OCI-LY1 (cell line): Measurements from ENCODE around the gene LRIT3.
A peak's percentile ranks its signal among the peaks of the same experiment; 100 is the strongest.

Source experiments
- H2AFZ ChIP-seq: fragments of 200-600 bp; sonication (generic), shearing (Covaris generic); 2 replicates; pipeline ENCODE4 v1.6.0; 2014; ENCODE audit warnings: antibody characterized with exemption, mild to moderate bottlenecking, low read length
- H3F3A ChIP-seq: fragments of 200-600 bp; sonication (generic), shearing (Covaris generic); 2 replicates; pipeline ENCODE4 v1.6.0; 2014; ENCODE audit warnings: mild to moderate bottlenecking, antibody characterized with exemption, low read length, moderate library complexity; ENCODE audit not compliant: insufficient read depth
- H3K27ac ChIP-seq: fragments of 200-600 bp; sonication (generic); 2 replicates; pipeline ENCODE4 v1.5.1; 2014; ENCODE audit warnings: low read length, mixed run types, mild to moderate bottlenecking, low read depth; ENCODE audit not compliant: poor library complexity, severe bottlenecking
- H3K27me3 ChIP-seq: fragments of 200-600 bp; sonication (generic); 2 replicates; pipeline ENCODE4 v1.6.0; 2014; ENCODE audit warnings: antibody characterized with exemption, mild to moderate bottlenecking, low read length, moderate library complexity; ENCODE audit not compliant: insufficient read depth
- H3K36me3 ChIP-seq: fragments of 200-600 bp; sonication (generic); 2 replicates; pipeline ENCODE4 v1.6.1; 2014; ENCODE audit warnings: mild to moderate bottlenecking, antibody characterized with exemption, low read length, moderate library complexity, mixed read lengths; ENCODE audit not compliant: insufficient read depth
- H3K4me1 ChIP-seq: fragments of 200-600 bp; sonication (generic); 2 replicates; pipeline ENCODE4 v1.5.1; 2014; ENCODE audit warnings: mild to moderate bottlenecking, low read length, moderate library complexity; ENCODE audit not compliant: insufficient read depth, severe bottlenecking
- H3K4me2 ChIP-seq: fragments of 200-600 bp; sonication (generic), shearing (Covaris generic); 2 replicates; pipeline ENCODE4 v1.6.1; 2014; ENCODE audit warnings: low read length
- H3K4me3 ChIP-seq: fragments of 200-600 bp; sonication (generic); 2 replicates; pipeline ENCODE4 v1.5.1; 2014; ENCODE audit warnings: low read length, low read depth, mild to moderate bottlenecking, mixed read lengths; ENCODE audit not compliant: poor library complexity, severe bottlenecking
- H3K79me2 ChIP-seq: fragments of 200-600 bp; shearing (Covaris generic); 2 replicates; pipeline ENCODE4 v1.6.1; 2016; ENCODE audit warnings: mixed run types, low read length, mixed read lengths; ENCODE audit not compliant: insufficient read depth
- H3K9ac ChIP-seq: fragments of 200-600 bp; sonication (generic), shearing (Covaris generic); 2 replicates; pipeline ENCODE4 v1.6.1; 2014; ENCODE audit warnings: mild to moderate bottlenecking, low read length, mixed read lengths
- H3K9me2 ChIP-seq: fragments of 200-600 bp; sonication (generic), shearing (Covaris generic); 2 replicates; pipeline ENCODE4 v1.6.1; 2014; ENCODE audit warnings: low read depth, mild to moderate bottlenecking, low read length, mixed read lengths
- H3K9me3 ChIP-seq: fragments of 200-600 bp; shearing (Covaris generic); 2 replicates; pipeline ENCODE4 v1.6.1; 2014; ENCODE audit warnings: low read length, mixed read lengths
- H4K20me1 ChIP-seq: fragments of 200-600 bp; sonication (generic), shearing (Covaris generic); 2 replicates; pipeline ENCODE4 v1.6.0; 2016; ENCODE audit warnings: mild to moderate bottlenecking, low read length; ENCODE audit not compliant: insufficient read depth
- CTCF ChIP-seq: fragments of 200-600 bp; sonication (generic), shearing (Covaris generic); IDR thresholded peaks from 2 replicates; pipeline ENCODE4 v1.5.1; 2017; ENCODE audit warnings: mild to moderate bottlenecking, antibody characterized with exemption, low read length, moderate library complexity, mixed read lengths
- EZH2 ChIP-seq: fragments of 200-600 bp; sonication (generic), shearing (Covaris generic); IDR thresholded peaks from 2 replicates; pipeline ENCODE4 v1.8.0; 2017; ENCODE audit warnings: borderline replicate concordance, mixed run types, mild to moderate bottlenecking, antibody characterized with exemption, low read length, moderate library complexity, mixed read lengths

Gene LRIT3

GRCh38 chr4:109816082-109816442, 31.8 kb upstream of the LRIT3 start:
- Histone ChIP-seq H3K9me2 (no peaks in the 10 kb centered on the region), H3K9me3 (no peaks in the 10 kb centered on the region), H3K9ac (peak overlapping the region; percentile 89), H3K79me2 (peaks cover 14% of the 10 kb centered on the region; the same call in 1 of the 2 replicates), H3K27me3 (no peaks in the 10 kb centered on the region), H4K20me1 (no peaks in the 10 kb centered on the region), H3K4me1 (peaks cover 21% of the 10 kb centered on the region), H3K36me3 (peaks cover 35% of the 10 kb centered on the region), H2AFZ (no peak overlapping the region), H3K27ac (peak overlapping the region; percentile 47), H3K4me3 (peak overlapping the region; percentile 86), H3K4me2 (peak overlapping the region; percentile 90), H3F3A (no peaks in the 10 kb centered on the region)
- TF ChIP-seq EZH2 (no peak), CTCF (no peak)

GRCh38 chr4:109816894-109817293, 31.0 kb upstream of the LRIT3 start:
- Histone ChIP-seq H3K27me3 (no peaks in the 10 kb centered on the region), H3K9me2 (no peaks in the 10 kb centered on the region), H2AFZ (no peak overlapping the region), H3K79me2 (peaks cover 14% of the 10 kb centered on the region; the same call in 1 of the 2 replicates), H3F3A (no peaks in the 10 kb centered on the region), H3K4me1 (peaks cover 21% of the 10 kb centered on the region), H4K20me1 (no peaks in the 10 kb centered on the region), H3K36me3 (peaks cover 43% of the 10 kb centered on the region), H3K9me3 (no peaks in the 10 kb centered on the region), H3K27ac (no peak overlapping the region), H3K4me2 (peak overlapping the region; percentile 90), H3K9ac (peak overlapping the region; percentile 89), H3K4me3 (peak overlapping the region; percentile 86)
- TF ChIP-seq CTCF (no peak), EZH2 (no peak)

GRCh38 chr4:109818268-109818667, 29.6 kb upstream of the LRIT3 start:
- no peak overlapping the region for H3K4me3 ChIP-seq
- TF ChIP-seq CTCF (no peak), EZH2 (no peak)
- no peaks in the 10 kb centered on the region for H3K27me3 ChIP-seq
- no peak overlapping the region for H3K9ac ChIP-seq
- H3F3A ChIP-seq, result no peaks in the 10 kb centered on the region
- H2AFZ ChIP-seq, result no peak overlapping the region
- H3K36me3 ChIP-seq, result peaks cover 55% of the 10 kb centered on the region
- no peak overlapping the region for H3K4me2 ChIP-seq
- peaks cover 21% of the 10 kb centered on the region for H3K4me1 ChIP-seq
- no peaks in the 10 kb centered on the region for H4K20me1 ChIP-seq
- peaks cover 14% of the 10 kb centered on the region; the same call in 1 of the 2 replicates for H3K79me2 ChIP-seq
- H3K9me3 ChIP-seq, result no peaks in the 10 kb centered on the region
- no peaks in the 10 kb centered on the region for H3K9me2 ChIP-seq
- H3K27ac ChIP-seq, result no peak overlapping the region
